Measurements from ENCODE around the gene PCDH18. TPM values are rescaled to one million over a fixed set of nuclear protein-coding genes. Genes with fewer than 3 reads are reported as not detected.

The PCDH18 gene
- total and polyA plus RNA-seq, 10 of the 15 experiments (the other 5 are each of a cell fraction or from before 2014, with no cell fraction given): 0.46 to 1.4 (median 0.96) TPM

DNA sequence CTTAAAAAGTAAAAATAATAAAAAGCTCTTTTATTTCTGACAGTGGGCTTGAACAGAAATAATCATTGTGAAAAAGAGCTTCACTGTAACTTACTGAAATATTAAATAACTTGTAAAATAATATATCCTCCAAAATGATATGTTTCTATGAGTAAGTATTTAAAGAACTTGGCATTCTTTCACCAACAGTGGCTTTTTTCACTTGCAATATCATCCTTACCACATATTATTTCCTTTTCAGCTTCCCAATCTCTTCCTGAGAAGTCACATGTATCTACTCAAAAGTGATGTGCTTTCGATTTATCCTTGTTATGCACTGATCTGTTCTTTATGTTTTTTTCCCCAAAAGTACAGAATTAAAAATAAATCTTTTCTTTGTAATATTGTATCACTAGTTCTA lies 2.2 kb upstream of the PCDH18 start (continued):
- TF ChIP-seq, protein P1, sequence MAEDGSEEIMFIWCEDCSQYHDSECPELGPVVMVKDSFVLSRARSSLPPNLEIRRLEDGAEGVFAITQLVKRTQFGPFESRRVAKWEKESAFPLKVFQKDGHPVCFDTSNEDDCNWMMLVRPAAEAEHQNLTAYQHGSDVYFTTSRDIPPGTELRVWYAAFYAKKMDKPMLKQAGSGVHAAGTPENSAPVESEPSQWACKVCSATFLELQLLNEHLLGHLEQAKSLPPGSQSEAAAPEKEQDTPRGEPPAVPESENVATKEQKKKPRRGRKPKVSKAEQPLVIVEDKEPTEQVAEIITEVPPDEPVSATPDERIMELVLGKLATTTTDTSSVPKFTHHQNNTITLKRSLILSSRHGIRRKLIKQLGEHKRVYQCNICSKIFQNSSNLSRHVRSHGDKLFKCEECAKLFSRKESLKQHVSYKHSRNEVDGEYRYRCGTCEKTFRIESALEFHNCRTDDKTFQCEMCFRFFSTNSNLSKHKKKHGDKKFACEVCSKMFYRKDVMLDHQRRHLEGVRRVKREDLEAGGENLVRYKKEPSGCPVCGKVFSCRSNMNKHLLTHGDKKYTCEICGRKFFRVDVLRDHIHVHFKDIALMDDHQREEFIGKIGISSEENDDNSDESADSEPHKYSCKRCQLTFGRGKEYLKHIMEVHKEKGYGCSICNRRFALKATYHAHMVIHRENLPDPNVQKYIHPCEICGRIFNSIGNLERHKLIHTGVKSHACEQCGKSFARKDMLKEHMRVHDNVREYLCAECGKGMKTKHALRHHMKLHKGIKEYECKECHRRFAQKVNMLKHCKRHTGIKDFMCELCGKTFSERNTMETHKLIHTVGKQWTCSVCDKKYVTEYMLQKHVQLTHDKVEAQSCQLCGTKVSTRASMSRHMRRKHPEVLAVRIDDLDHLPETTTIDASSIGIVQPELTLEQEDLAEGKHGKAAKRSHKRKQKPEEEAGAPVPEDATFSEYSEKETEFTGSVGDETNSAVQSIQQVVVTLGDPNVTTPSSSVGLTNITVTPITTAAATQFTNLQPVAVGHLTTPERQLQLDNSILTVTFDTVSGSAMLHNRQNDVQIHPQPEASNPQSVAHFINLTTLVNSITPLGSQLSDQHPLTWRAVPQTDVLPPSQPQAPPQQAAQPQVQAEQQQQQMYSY (CRISPR knock-in tag; IDR thresholded peaks at IDR 0.05): no peak
- no peak for TF ChIP-seq TAF1 (IDR thresholded peaks at IDR 0.05; ENCODE audit: borderline replicate concordance, low read depth, low read length)
- TF ChIP-seq ASH2L (IDR thresholded peaks at IDR 0.05; ENCODE audit: borderline replicate concordance, low read depth): no peak
- TF ChIP-seq MYB (IDR thresholded peaks at IDR 0.05; ENCODE audit: borderline replicate concordance, low read depth, low read length): no peak
- TF ChIP-seq, protein P2, sequence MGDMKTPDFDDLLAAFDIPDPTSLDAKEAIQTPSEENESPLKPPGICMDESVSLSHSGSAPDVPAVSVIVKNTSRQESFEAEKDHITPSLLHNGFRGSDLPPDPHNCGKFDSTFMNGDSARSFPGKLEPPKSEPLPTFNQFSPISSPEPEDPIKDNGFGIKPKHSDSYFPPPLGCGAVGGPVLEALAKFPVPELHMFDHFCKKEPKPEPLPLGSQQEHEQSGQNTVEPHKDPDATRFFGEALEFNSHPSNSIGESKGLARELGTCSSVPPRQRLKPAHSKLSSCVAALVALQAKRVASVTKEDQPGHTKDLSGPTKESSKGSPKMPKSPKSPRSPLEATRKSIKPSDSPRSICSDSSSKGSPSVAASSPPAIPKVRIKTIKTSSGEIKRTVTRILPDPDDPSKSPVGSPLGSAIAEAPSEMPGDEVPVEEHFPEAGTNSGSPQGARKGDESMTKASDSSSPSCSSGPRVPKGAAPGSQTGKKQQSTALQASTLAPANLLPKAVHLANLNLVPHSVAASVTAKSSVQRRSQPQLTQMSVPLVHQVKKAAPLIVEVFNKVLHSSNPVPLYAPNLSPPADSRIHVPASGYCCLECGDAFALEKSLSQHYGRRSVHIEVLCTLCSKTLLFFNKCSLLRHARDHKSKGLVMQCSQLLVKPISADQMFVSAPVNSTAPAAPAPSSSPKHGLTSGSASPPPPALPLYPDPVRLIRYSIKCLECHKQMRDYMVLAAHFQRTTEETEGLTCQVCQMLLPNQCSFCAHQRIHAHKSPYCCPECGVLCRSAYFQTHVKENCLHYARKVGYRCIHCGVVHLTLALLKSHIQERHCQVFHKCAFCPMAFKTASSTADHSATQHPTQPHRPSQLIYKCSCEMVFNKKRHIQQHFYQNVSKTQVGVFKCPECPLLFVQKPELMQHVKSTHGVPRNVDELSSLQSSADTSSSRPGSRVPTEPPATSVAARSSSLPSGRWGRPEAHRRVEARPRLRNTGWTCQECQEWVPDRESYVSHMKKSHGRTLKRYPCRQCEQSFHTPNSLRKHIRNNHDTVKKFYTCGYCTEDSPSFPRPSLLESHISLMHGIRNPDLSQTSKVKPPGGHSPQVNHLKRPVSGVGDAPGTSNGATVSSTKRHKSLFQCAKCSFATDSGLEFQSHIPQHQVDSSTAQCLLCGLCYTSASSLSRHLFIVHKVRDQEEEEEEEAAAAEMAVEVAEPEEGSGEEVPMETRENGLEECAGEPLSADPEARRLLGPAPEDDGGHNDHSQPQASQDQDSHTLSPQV (IDR thresholded peaks at IDR 0.05): no peak
- no peak for TF ChIP-seq RAD51 (IDR thresholded peaks at IDR 0.05)
